ENCODE data around the gene MICAL3. TPM values are rescaled to one million over a fixed set of nuclear protein-coding genes. Genes with fewer than 3 reads are reported as not detected.

The MICAL3 gene
- total RNA-seq, 1 donor from 2014 or later: 33.6 TPM

DNA sequence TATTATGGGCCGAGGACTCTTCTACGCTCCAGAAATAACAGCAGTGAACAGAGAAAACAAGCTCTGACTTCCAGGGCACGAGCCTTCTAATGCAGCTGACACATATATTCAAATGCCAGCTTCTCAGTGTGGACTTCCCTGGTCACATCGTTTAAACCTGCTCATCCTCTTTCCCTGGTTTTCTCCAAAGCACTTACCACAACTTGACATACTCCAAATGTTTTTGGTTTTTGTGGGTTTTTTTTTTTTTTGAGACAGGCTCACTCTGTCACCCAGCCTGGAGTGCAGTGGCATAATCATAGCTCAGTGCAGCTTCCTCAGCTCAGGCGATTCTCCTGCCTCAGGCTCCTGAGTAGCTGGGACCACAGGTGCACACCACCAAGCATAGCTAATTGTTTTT, 105.5 kb downstream of the MICAL3 start:
- Histone ChIP-seq H3K4me1 (peaks cover 14% of the 10 kb centered on the region), H3K4me2 (no peak overlapping the region), H3K9ac (no peak overlapping the region), H4K20me1 (ENCODE audit: low read depth) (peaks cover 86% of the 10 kb centered on the region), H3F3A (ENCODE audit: low read depth) (no peaks in the 10 kb centered on the region), H2AFZ (replicated peaks) (no peak overlapping the region), H3K27ac (no peak overlapping the region), H3K4me3 (no peak overlapping the region), H3K79me2 (ENCODE audit: low read depth) (peaks cover 55% of the 10 kb centered on the region), H3K36me3 (no peaks in the 10 kb centered on the region), H3K9me3 (ENCODE audit: low read depth) (no peaks in the 10 kb centered on the region), H3K27me3 (peaks cover 6% of the 10 kb centered on the region)
- Mint-ChIP-seq H3K36me3 (no peaks in the 10 kb centered on the region), H3K4me1 (peaks cover 23% of the 10 kb centered on the region), H3K27me3 (ENCODE audit: insufficient read depth, low read depth) (peaks cover 2% of the 10 kb centered on the region), H3K9me3 (no peaks in the 10 kb centered on the region), H3K27ac (no peak overlapping the region), H3K4me3 (no peak overlapping the region)
- TF ChIP-seq, protein P1, sequence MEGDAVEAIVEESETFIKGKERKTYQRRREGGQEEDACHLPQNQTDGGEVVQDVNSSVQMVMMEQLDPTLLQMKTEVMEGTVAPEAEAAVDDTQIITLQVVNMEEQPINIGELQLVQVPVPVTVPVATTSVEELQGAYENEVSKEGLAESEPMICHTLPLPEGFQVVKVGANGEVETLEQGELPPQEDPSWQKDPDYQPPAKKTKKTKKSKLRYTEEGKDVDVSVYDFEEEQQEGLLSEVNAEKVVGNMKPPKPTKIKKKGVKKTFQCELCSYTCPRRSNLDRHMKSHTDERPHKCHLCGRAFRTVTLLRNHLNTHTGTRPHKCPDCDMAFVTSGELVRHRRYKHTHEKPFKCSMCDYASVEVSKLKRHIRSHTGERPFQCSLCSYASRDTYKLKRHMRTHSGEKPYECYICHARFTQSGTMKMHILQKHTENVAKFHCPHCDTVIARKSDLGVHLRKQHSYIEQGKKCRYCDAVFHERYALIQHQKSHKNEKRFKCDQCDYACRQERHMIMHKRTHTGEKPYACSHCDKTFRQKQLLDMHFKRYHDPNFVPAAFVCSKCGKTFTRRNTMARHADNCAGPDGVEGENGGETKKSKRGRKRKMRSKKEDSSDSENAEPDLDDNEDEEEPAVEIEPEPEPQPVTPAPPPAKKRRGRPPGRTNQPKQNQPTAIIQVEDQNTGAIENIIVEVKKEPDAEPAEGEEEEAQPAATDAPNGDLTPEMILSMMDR (IDR thresholded peaks at IDR 0.05): no peak
- DNase-seq (ENCODE audit: low spot score): no peak

DNA sequence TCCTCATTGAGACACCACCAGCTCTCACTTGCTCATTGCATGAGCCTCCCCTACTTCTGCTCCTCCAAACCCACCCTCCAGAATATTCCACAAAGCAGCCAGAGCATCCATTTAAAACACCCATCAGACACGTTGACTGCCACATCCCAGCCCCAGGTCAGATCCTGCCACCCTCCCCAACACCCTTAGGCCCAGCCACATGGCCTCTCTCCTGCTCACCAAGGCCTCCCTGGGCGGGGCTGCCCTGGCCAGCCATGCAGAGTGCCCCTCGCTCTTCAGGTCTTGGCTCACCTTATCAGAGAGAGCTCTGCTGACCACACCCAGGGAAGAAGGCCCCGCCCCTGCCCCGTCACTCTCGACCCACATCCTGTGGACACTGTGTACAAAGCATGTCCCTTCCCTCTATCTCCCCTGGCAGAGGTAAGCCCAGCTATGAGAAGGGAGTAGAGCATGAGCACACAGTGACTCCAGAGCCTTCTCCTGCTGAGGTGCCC, 106.8 kb downstream of the MICAL3 start:
- TF ChIP-seq, protein P1 (IDR thresholded peaks at IDR 0.05): no peak
- TF ChIP-seq EZH2 (IDR thresholded peaks at IDR 0.05) (no peak), EZH2phosphoT487 (IDR thresholded peaks at IDR 0.05) (no peak)
- H3F3A ChIP-seq (ENCODE audit: low read depth): no peaks in the 10 kb centered on the region
- peaks cover 51% of the 10 kb centered on the region for H3K79me2 ChIP-seq (ENCODE audit: low read depth)
- H3K4me2 ChIP-seq: no peak overlapping the region
- H3K36me3 ChIP-seq: no peaks in the 10 kb centered on the region
- no peak for DNase-seq (ENCODE audit: low spot score)
- H3K27me3 ChIP-seq: peaks cover 6% of the 10 kb centered on the region
- H3K4me1 ChIP-seq: peaks cover 24% of the 10 kb centered on the region
- Mint-ChIP-seq H3K9me3 (no peaks in the 10 kb centered on the region), H3K4me3 (no peak overlapping the region), H3K27ac (no peak overlapping the region), H3K36me3 (no peaks in the 10 kb centered on the region), H3K4me1 (peaks cover 31% of the 10 kb centered on the region), H3K27me3 (ENCODE audit: insufficient read depth, low read depth) (peaks cover 2% of the 10 kb centered on the region)
- no peak overlapping the region for H2AFZ ChIP-seq (replicated peaks)
- H3K9ac ChIP-seq: no peak overlapping the region
- no peaks in the 10 kb centered on the region for H3K9me3 ChIP-seq (ENCODE audit: low read depth)
- no peak overlapping the region for H3K4me3 ChIP-seq
- no peak overlapping the region for H3K27ac ChIP-seq
- H4K20me1 ChIP-seq (ENCODE audit: low read depth): peaks cover 86% of the 10 kb centered on the region

DNA sequence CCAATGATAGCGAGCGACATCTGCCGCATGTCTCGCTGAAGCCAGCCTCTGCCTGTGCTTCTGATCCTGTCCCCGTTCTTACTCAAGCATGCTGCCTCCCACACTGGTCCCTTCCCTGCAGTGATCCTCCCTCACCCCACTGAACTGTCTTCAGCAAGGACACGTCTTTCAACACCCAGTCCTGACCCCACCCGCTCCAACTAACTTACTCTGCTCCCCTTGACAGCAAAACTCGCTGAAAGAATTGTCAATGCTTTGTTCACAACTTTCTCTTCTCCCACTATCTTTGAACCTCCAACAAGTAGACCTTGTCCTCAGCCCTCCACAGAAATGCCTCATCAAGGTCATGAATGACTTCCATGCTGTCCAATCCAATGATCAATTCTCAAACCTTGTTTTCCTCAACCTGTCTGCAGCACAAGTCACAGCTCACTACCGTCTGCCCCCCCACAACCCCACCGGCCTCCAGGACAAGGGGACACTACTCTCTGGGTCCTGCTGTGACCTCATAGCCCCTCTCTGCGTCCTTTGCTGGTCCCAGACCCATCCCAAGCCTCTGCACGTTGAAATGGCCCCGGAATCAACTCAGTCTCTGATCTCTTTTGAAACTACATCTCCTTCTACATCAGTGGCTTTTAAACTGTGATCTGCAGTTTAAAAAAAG, 108.0 kb downstream of the MICAL3 start:
- TF ChIP-seq EZH2phosphoT487 (IDR thresholded peaks at IDR 0.05): no peak
- no peak for TF ChIP-seq EZH2 (IDR thresholded peaks at IDR 0.05)
- TF ChIP-seq, protein P1 (IDR thresholded peaks at IDR 0.05): no peak
- H3K27ac ChIP-seq: no peak overlapping the region

More for the DNA sequence above, 108.0 kb downstream of the MICAL3 start:
- Histone ChIP-seq H3K4me3 (no peak overlapping the region), H3K4me2 (no peak overlapping the region), H3K27me3 (peaks cover 5% of the 10 kb centered on the region), H3F3A (ENCODE audit: low read depth) (peaks cover 5% of the 10 kb centered on the region), H3K4me1 (peaks cover 19% of the 10 kb centered on the region), H4K20me1 (ENCODE audit: low read depth) (peaks cover 84% of the 10 kb centered on the region), H3K36me3 (no peaks in the 10 kb centered on the region), H2AFZ (replicated peaks) (no peak overlapping the region), H3K9me3 (ENCODE audit: low read depth) (no peaks in the 10 kb centered on the region), H3K9ac (no peak overlapping the region), H3K79me2 (ENCODE audit: low read depth) (peaks cover 54% of the 10 kb centered on the region)
- Mint-ChIP-seq H3K4me1 (peaks cover 32% of the 10 kb centered on the region), H3K4me3 (no peak overlapping the region), H3K36me3 (no peaks in the 10 kb centered on the region), H3K9me3 (no peaks in the 10 kb centered on the region), H3K27me3 (ENCODE audit: insufficient read depth, low read depth) (peaks cover 2% of the 10 kb centered on the region), H3K27ac (no peak overlapping the region)
- DNase-seq (ENCODE audit: low spot score): no peak

All from neural progenitor cell (in vitro differentiated cells).